ENCODE measurements around the gene KANSL1.
A peak's percentile ranks its signal among the peaks of the same experiment; 100 is the strongest.
"Not testable (repeated sequence)": the region's sequence is repeated elsewhere in the genome, so short reads cannot be mapped to it uniquely, and the experiment has no call there.

KANSL1 gene

DNA sequence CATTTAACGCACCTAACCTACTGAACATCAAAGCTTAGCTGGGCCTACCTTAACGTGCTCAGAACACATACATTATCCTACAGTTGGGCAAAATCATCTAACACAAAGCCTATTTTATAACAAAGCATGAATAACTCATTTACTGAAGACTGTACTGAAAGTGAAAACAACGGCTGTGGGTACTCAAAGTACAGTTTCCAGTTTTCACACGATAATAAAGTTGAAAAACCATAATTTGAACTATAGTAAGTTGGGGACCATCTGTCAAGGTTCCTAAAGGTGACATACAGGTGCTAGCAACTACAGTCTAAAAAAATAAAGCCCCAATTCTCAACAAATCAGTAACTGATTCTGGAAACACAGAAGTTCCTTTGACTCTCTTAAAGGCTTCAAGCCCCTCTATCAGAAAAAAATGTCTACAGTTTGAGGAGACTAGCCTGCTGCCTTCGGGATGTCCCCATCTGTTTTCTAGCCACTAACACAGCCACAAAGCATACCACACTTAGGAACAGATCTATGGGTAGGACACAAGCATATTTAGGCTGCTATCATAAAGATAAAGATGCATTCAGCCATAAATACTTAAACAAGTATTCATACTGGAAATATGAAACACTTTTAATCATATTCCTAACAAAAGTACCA is 71.3 kb downstream of the KANSL1 start:
- no peak overlapping the region for H3K4me3 ChIP-seq (ENCODE audit: low read length in 2 of 2)
- no peaks in the 10 kb centered on the region for H3K27me3 ChIP-seq (ENCODE audit: control insufficient read depth in 1 of 2, insufficient read depth in 2 of 2, low read length in 2 of 2)
- H3K27ac ChIP-seq (ENCODE audit: low read length) = no peak overlapping the region
- no peak overlapping the region for H3K9ac ChIP-seq (ENCODE audit: low read length in 2 of 2)
- H3K4me1 ChIP-seq (ENCODE audit: control insufficient read depth, insufficient read depth, low read length) = peaks cover 18% of the 10 kb centered on the region
- no peaks in the 10 kb centered on the region for H3K36me3 ChIP-seq (ENCODE audit: control insufficient read depth in 2 of 2, insufficient read depth in 2 of 2, low read length in 2 of 2)
- H3K9me3 ChIP-seq (ENCODE audit: control insufficient read depth in 2 of 2, low read length in 2 of 2) = no peaks in the 10 kb centered on the region

- H3K36me3 ChIP-seq (ENCODE audit: control insufficient read depth in 2 of 2, insufficient read depth in 2 of 2, low read length in 2 of 2) = no peaks in the 10 kb centered on the region
- H3K27ac ChIP-seq (ENCODE audit: low read length) = no peak overlapping the region
- H3K27me3 ChIP-seq (ENCODE audit: control insufficient read depth in 1 of 2, insufficient read depth in 2 of 2, low read length in 2 of 2) = no peaks in the 10 kb centered on the region
- H3K9me3 ChIP-seq (ENCODE audit: control insufficient read depth in 2 of 2, low read length in 2 of 2) = no peaks in the 10 kb centered on the region
- no peak overlapping the region for H3K4me3 ChIP-seq (ENCODE audit: low read length in 2 of 2)
- H3K9ac ChIP-seq (ENCODE audit: low read length in 2 of 2) = no peak overlapping the region
- peaks cover 19% of the 10 kb centered on the region for H3K4me1 ChIP-seq (ENCODE audit: control insufficient read depth, insufficient read depth, low read length)
These were observed 72.0 kb downstream of the KANSL1 start for GRCh38 chr17:46121165-46121764.

- Histone ChIP-seq H3K9me3 (ENCODE audit: control insufficient read depth in 2 of 2, low read length in 2 of 2) (no peaks in the 10 kb centered on the region), H3K9ac (ENCODE audit: low read length in 2 of 2) (no peak overlapping the region), H3K27ac (ENCODE audit: low read length) (no peak overlapping the region), H3K27me3 (ENCODE audit: control insufficient read depth in 1 of 2, insufficient read depth in 2 of 2, low read length in 2 of 2) (no peaks in the 10 kb centered on the region), H3K4me1 (ENCODE audit: control insufficient read depth, insufficient read depth, low read length) (peaks cover 21% of the 10 kb centered on the region), H3K36me3 (ENCODE audit: control insufficient read depth in 2 of 2, insufficient read depth in 2 of 2, low read length in 2 of 2) (no peaks in the 10 kb centered on the region), H3K4me3 (ENCODE audit: low read length in 2 of 2) (no peak overlapping the region)
These were observed 72.7 kb downstream of the KANSL1 start for GRCh38 chr17:46120537-46120936.

- Histone ChIP-seq H3K27ac (ENCODE audit: low read length) (no peak overlapping the region), H3K4me1 (ENCODE audit: control insufficient read depth, insufficient read depth, low read length) (peaks cover 21% of the 10 kb centered on the region), H3K36me3 (ENCODE audit: control insufficient read depth in 2 of 2, insufficient read depth in 2 of 2, low read length in 2 of 2) (no peaks in the 10 kb centered on the region), H3K27me3 (ENCODE audit: control insufficient read depth in 1 of 2, insufficient read depth in 2 of 2, low read length in 2 of 2) (no peaks in the 10 kb centered on the region), H3K9ac (ENCODE audit: low read length in 2 of 2) (no peak overlapping the region), H3K4me3 (ENCODE audit: low read length in 2 of 2) (no peak overlapping the region), H3K9me3 (ENCODE audit: control insufficient read depth in 2 of 2, low read length in 2 of 2) (no peaks in the 10 kb centered on the region)
These were observed 73.2 kb downstream of the KANSL1 start for GRCh38 chr17:46120078-46120477.

DNA sequence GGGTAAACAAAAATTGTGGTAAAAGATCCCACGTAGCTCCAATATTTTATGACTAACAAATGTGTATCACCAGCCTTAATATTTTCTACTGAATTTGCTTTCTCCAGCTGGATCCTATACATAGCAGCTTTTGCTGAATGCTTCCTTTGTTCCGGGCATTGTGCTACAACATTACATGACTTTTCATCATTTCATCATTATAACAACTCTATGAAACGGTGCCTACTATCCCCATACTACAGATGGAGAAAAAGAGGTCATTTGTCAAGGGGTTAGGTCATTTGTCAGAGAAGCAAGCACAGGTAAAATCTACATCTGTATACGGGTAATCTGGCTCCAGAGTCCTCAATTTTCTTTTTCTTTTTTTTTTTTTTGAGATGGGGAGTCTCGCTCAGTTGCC is 74.3 kb downstream of the KANSL1 start:
- Histone ChIP-seq H3K4me1 (ENCODE audit: control insufficient read depth, insufficient read depth, low read length) (peaks cover 21% of the 10 kb centered on the region), H3K9ac (ENCODE audit: low read length in 2 of 2) (no peak overlapping the region), H3K4me3 (ENCODE audit: low read length in 2 of 2) (no peak overlapping the region), H3K9me3 (ENCODE audit: control insufficient read depth in 2 of 2, low read length in 2 of 2) (no peaks in the 10 kb centered on the region), H3K27me3 (ENCODE audit: control insufficient read depth in 1 of 2, insufficient read depth in 2 of 2, low read length in 2 of 2) (no peaks in the 10 kb centered on the region), H3K27ac (ENCODE audit: low read length) (no peak overlapping the region), H3K36me3 (ENCODE audit: control insufficient read depth in 2 of 2, insufficient read depth in 2 of 2, low read length in 2 of 2) (no peaks in the 10 kb centered on the region)

GRCh38 chr17:46117850-46118696 is 75.2 kb downstream of the KANSL1 start:
- H3K9me3 ChIP-seq (ENCODE audit: control insufficient read depth in 2 of 2, low read length in 2 of 2) = no peaks in the 10 kb centered on the region
- no peaks in the 10 kb centered on the region for H3K27me3 ChIP-seq (ENCODE audit: control insufficient read depth in 1 of 2, insufficient read depth in 2 of 2, low read length in 2 of 2)
- no peak overlapping the region for H3K27ac ChIP-seq (ENCODE audit: low read length)
- no peaks in the 10 kb centered on the region for H3K36me3 ChIP-seq (ENCODE audit: control insufficient read depth in 2 of 2, insufficient read depth in 2 of 2, low read length in 2 of 2)
- no peak overlapping the region for H3K4me3 ChIP-seq (ENCODE audit: low read length in 2 of 2)
- no peak overlapping the region for H3K9ac ChIP-seq (ENCODE audit: low read length in 2 of 2)
- peaks cover 21% of the 10 kb centered on the region for H3K4me1 ChIP-seq (ENCODE audit: control insufficient read depth, insufficient read depth, low read length)

DNA sequence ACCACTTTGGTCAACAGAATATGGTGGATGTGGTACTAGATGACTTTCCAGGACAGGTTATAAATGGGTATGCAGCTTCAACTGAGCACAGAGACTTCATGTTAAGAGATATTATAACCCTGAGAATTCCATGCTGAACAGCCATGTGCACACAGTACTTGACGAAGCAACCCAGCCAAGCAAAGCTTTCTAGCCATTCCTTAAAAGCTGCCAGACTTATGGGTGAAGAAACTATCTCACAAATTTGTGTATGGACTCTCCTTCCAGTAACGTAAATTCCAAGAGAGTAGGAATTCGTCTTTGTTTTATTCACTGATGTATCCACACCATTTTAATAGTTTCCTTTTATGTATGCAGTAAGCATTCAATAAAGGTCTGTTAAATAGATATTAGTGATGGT is 76.1 kb downstream of the KANSL1 start:
- no peak overlapping the region for H3K27ac ChIP-seq (ENCODE audit: low read length)
- H3K4me3 ChIP-seq (ENCODE audit: low read length in 2 of 2) = no peak overlapping the region
- H3K36me3 ChIP-seq (ENCODE audit: control insufficient read depth in 2 of 2, insufficient read depth in 2 of 2, low read length in 2 of 2) = no peaks in the 10 kb centered on the region
- H3K9me3 ChIP-seq (ENCODE audit: control insufficient read depth in 2 of 2, low read length in 2 of 2) = no peaks in the 10 kb centered on the region
- peaks cover 18% of the 10 kb centered on the region for H3K4me1 ChIP-seq (ENCODE audit: control insufficient read depth, insufficient read depth, low read length)
- no peaks in the 10 kb centered on the region for H3K27me3 ChIP-seq (ENCODE audit: control insufficient read depth in 1 of 2, insufficient read depth in 2 of 2, low read length in 2 of 2)
- no peak overlapping the region for H3K9ac ChIP-seq (ENCODE audit: low read length in 2 of 2)

GRCh38 chr17:46115699-46116098 is 77.5 kb downstream of the KANSL1 start:
- Histone ChIP-seq H3K27ac (ENCODE audit: low read length) (no peak overlapping the region), H3K27me3 (ENCODE audit: control insufficient read depth in 1 of 2, insufficient read depth in 2 of 2, low read length in 2 of 2) (no peaks in the 10 kb centered on the region), H3K9ac (ENCODE audit: low read length in 2 of 2) (peak overlapping the region in 1 of 2 donors; percentile 30), H3K36me3 (ENCODE audit: control insufficient read depth in 2 of 2, insufficient read depth in 2 of 2, low read length in 2 of 2) (no peaks in the 10 kb centered on the region), H3K4me3 (ENCODE audit: low read length in 2 of 2) (peak overlapping the region; percentile 20 to 36), H3K9me3 (ENCODE audit: control insufficient read depth in 2 of 2, low read length in 2 of 2) (no peaks in the 10 kb centered on the region), H3K4me1 (ENCODE audit: control insufficient read depth, insufficient read depth, low read length) (peaks cover 11% of the 10 kb centered on the region)

GRCh38 chr17:46111236-46111635 is 82.0 kb downstream of the KANSL1 start:
- H3K9ac ChIP-seq (ENCODE audit: low read length in 2 of 2); H3K36me3 ChIP-seq (ENCODE audit: control insufficient read depth in 2 of 2, insufficient read depth in 2 of 2, low read length in 2 of 2); H3K27ac ChIP-seq (ENCODE audit: low read length); H3K9me3 ChIP-seq (ENCODE audit: control insufficient read depth in 2 of 2, low read length in 2 of 2); H3K27me3 ChIP-seq (ENCODE audit: control insufficient read depth in 1 of 2, insufficient read depth in 2 of 2, low read length in 2 of 2); H3K4me3 ChIP-seq (ENCODE audit: low read length in 2 of 2): not testable (repeated sequence)
- H3K4me1 ChIP-seq (ENCODE audit: control insufficient read depth, insufficient read depth, low read length) = peaks cover 17% of the 10 kb centered on the region

DNA sequence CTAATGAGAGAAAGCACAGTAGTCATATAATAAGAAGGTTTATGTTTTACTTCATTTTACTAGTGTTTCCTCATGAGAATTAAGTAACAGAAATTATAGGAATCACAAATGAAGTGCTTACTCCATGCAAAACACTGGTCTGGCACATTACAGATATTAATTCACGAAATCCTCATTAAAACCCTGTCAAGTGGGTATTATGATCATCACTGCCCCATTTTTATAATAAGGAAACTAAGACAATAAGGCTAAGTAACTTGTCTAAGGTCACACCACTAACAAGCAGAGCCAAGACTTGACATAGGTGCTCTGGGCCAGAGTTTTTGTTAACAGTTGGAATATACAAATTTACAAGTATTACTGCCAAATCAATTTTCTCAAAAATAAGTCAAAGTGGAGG is 83.0 kb downstream of the KANSL1 start:
- Histone ChIP-seq H3K27ac (ENCODE audit: low read length) (no peak overlapping the region), H3K4me3 (ENCODE audit: low read length in 2 of 2) (no peak overlapping the region), H3K9me3 (ENCODE audit: control insufficient read depth in 2 of 2, low read length in 2 of 2) (no peaks in the 10 kb centered on the region), H3K4me1 (ENCODE audit: control insufficient read depth, insufficient read depth, low read length) (peaks cover 15% of the 10 kb centered on the region), H3K9ac (ENCODE audit: low read length in 2 of 2) (no peak overlapping the region), H3K36me3 (ENCODE audit: control insufficient read depth in 2 of 2, insufficient read depth in 2 of 2, low read length in 2 of 2) (no peaks in the 10 kb centered on the region), H3K27me3 (ENCODE audit: control insufficient read depth in 1 of 2, insufficient read depth in 2 of 2, low read length in 2 of 2) (no peaks in the 10 kb centered on the region)

Measured in stomach smooth muscle (tissue), 2 donors.